WI38 (cell line): ENCODE results near the gene MACO1.

Source experiments
- H3K4me3 ChIP-seq: 2 replicates; pipeline ENCODE4 v1.5.1; 2011; ENCODE audit warnings: low read depth, mild to moderate bottlenecking, control low read depth, low read length
- CTCF ChIP-seq: IDR thresholded peaks from 2 replicates; pipeline ENCODE4 v1.5.1; 2012; ENCODE audit warnings: low read depth, mild to moderate bottlenecking, control low read depth, low read length

The MACO1 gene

GRCh38 chr1:25431955-25432719 lies 1.4 kb downstream of the MACO1 start:
- no peak for TF ChIP-seq CTCF
- peak overlapping the region; percentile 80 for H3K4me3 ChIP-seq

- no peak for TF ChIP-seq CTCF
- peak overlapping the region; percentile 11; the same call in 1 of the 2 replicates for H3K4me3 ChIP-seq
These were observed 2.2 kb downstream of the MACO1 start for GRCh38 chr1:25432749-25433388.

GRCh38 chr1:25433389-25434186 lies 2.9 kb downstream of the MACO1 start:
- H3K4me3 ChIP-seq = no peak overlapping the region
- no peak for TF ChIP-seq CTCF

GRCh38 chr1:25435397-25436108 lies 4.9 kb downstream of the MACO1 start:
- no peak overlapping the region for H3K4me3 ChIP-seq
- TF ChIP-seq CTCF = no peak

- TF ChIP-seq CTCF = no peak
- H3K4me3 ChIP-seq = no peak overlapping the region
These were observed 7.0 kb downstream of the MACO1 start for GRCh38 chr1:25437672-25438071.

- H3K4me3 ChIP-seq = no peak overlapping the region
- TF ChIP-seq CTCF = no peak
These were observed 8.6 kb downstream of the MACO1 start for GRCh38 chr1:25439287-25439686.
